Frontal cortex (tissue), 4 donors: ENCODE results near the gene TAPT1. TPM values are rescaled to one million over a fixed set of nuclear protein-coding genes. Genes with fewer than 3 reads are reported as not detected.

Source experiments
- DNase-seq, 2 donors: peaks; one replicate each; pipeline ENCODE4 v3.0.0; 2012; ENCODE audit warnings: low spot score in 2 of 2
- FAIRE-seq: peaks from 2 replicates; lab custom pipeline; 2012; peaks lifted over from hg19 to GRCh38; lab: Jason Lieb, UNC
- small RNA-seq: library from RNA; depleted of rRNA; stranded (forward); fragments of <200 nt; gene quantifications from one replicate; pipeline ENCODE3, GENCODE V24; 2014
- total RNA-seq: library from RNA; depleted of rRNA; stranded (reverse); fragments of >200 nt; gene quantifications from one replicate; pipeline ENCODE4 v1.2.3, GENCODE V29; 2014
- donor health status: control.
- donor health status: control.
- donor health status: control.

TAPT1 gene
- total RNA-seq, 1 donor from 2014 or later = 68.5 TPM

DNA sequence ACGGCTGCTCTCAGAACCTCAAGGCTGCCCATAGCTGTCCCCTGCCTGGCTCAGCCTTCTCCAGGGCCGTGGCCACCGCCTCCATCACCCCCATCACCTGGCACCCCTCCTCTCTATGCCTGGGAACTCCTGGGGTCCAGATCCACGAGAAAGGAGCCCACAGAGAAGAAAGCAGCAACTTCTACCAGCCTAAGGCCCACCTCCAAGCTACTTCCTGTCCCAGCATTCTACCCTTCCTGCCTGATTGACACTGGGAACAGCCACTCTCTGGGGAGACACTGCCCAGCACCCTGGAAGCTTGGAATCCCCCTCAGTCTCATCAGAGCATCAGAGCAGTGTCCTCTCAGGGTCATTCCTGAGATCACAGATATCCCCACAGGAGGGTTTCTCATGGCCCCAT lies 105.6 kb downstream of the TAPT1 start:
- FAIRE-seq (no peak), DNase-seq (no peak)

- DNase-seq (no peak), FAIRE-seq (no peak)
Measured at GRCh38 chr4:16119981-16120380, 106.3 kb downstream of the TAPT1 start.

- DNase-seq (no peak), FAIRE-seq (no peak)
Measured at GRCh38 chr4:16118090-16118489, 108.2 kb downstream of the TAPT1 start.

DNA sequence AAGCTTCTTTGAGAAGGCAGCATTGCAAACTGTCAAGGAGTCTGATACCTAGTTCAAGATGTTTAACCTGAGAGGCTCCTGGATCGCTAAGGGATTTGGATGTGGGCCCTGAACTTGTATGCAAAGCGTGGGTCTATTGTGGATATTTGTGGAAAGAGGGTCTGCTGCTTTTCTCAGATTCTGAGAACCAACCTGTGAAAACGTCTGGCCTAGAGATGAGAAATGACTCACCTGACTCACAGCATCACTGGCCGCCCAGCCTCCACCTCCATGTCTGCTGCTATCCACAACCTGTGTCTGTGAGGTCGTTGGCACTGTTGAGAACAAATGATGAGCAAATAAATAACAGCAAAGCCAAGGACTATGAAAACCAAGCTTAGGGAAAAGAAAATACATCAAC lies 109.1 kb downstream of the TAPT1 start:
- DNase-seq = no peak
- FAIRE-seq = no peak

GRCh38 chr4:16116493-16116990 lies 109.7 kb downstream of the TAPT1 start:
- FAIRE-seq = no peak

GRCh38 chr4:16116019-16116418 lies 110.3 kb downstream of the TAPT1 start:
- FAIRE-seq (no peak), DNase-seq (no peak)

More at GRCh38 chr4:16116493-16116990, 109.7 kb downstream of the TAPT1 start:
- DNase-seq = no peak

GRCh38 chr4:16114546-16114945 lies 111.7 kb downstream of the TAPT1 start:
- DNase-seq = no peak
- FAIRE-seq = no peak

- no peak for DNase-seq
- FAIRE-seq = no peak
Measured at GRCh38 chr4:16113741-16114140, 112.5 kb downstream of the TAPT1 start.

GRCh38 chr4:16111533-16111932 lies 114.7 kb downstream of the TAPT1 start:
- FAIRE-seq = no peak
- no peak for DNase-seq

GRCh38 chr4:16110661-16111290 lies 115.5 kb downstream of the TAPT1 start:
- DNase-seq (no peak), FAIRE-seq (no peak)

Small RNA genes lying within 50 kb of the gene (small RNA-seq; reads per million reads assigned to genes)
- gene RPS21P4 = not detected

Other genes starting within 250 kb of the TAPT1 start
- 87.6 TPM for gene PROM1, start 142.4 kb downstream of the TAPT1 start, total RNA-seq